GM12875 (cell line): ENCODE results near the gene MMEL1.

Source experiments
- H3K4me3 ChIP-seq: one replicate; pipeline ENCODE4 v1.5.1; 2011; ENCODE audit warnings: low read depth, low read length, control low read depth
- CTCF ChIP-seq: IDR thresholded peaks from 2 replicates; pipeline ENCODE4 v1.5.1; 2011; ENCODE audit warnings: low read depth, mild to moderate bottlenecking, control low read depth, inconsistent platforms, low read length, moderate library complexity, borderline replicate concordance; ENCODE audit not compliant: insufficient read depth

Gene MMEL1

DNA sequence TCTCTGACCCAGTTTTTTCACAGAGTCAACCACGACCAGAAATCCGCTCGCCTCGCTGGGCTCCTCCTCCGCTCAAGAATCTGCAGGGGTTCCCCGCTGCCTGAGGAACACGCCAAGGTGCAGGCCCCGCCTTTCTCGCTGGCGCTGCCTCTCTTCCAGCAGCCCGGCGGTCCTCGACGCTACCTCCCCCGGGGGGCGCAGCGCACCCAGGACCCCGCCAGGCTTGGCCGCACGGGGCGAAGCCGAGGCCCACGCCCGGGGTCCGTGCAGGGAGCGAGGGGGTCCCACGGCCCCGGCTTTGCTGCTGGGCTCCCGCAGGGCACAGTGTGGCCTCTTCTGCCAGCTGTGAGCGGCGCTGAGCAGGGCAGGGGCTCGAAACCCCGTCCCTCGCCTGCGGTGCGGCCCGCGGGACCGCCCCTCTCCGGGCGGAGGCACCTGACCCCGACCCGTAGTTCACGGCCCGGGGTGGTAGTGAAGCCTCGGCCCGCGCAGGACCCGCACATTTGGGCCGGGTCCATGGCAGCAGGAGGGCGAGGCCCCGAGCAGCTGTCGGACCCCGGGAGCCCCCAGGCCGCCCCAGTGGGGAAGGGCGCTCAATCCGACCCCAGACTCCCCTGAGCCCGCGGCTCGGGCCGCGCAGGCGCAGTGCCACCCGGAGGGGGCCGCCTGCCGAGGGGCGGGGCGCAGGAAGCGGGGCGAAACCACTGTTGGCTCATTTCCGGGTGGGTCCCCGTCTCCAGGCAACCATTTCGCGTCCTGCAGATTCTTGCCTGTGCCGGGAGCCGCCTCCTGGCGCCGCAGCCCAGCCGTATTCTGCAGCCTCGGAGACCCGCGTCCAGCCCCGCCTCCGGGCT, 10.0 kb upstream of the MMEL1 start:
- no peak for TF ChIP-seq CTCF
- H3K4me3 ChIP-seq, result peak overlapping the region; percentile 87

DNA sequence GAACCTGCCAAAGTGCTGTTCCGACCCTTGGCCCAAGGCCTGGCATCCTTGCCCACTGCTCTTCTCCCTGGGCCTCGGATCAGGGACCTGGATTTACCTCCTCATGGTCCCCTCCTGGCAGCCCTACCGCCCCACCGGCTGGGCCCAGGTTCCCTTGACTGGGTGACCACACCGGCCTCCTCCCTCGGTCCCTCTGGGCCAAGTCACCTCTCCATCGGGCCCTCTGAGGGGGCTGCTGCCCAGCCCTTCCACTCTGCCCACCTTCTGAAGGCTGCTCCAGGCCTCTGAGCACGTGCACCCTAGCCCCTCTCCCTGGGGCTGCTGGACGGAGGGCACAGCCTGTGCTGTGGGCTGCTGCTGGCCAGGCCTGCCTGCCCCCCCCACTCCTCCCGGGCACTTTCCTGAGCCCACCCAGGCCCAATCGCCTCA, 9.3 kb upstream of the MMEL1 start:
- H3K4me3 ChIP-seq, result peak overlapping the region; percentile 87
- TF ChIP-seq CTCF, result no peak

GRCh38 chr1:2641381-2642130, 8.7 kb upstream of the MMEL1 start:
- no peak overlapping the region for H3K4me3 ChIP-seq
- TF ChIP-seq CTCF, result no peak

DNA sequence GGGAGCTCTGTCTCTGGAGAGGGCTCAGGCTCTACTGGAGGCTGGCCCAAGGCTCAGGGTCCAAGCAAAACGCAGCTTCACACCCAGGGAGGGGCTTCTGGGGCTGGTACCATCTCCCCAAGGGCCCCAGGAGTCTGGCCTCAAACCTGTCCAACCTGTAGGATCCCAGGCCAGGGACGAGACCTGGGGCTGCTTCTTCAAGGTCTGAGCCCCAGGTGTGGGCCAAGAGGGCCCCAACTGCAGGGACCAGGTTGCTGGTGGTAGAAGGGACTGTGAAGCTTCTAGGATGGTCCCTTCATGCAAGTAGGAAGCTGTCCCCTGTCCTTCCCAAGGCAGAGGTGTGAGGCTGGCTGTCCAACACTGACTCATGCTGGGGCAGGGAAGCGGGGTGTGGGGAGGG, 7.8 kb upstream of the MMEL1 start:
- H3K4me3 ChIP-seq, result no peak overlapping the region
- no peak for TF ChIP-seq CTCF

DNA sequence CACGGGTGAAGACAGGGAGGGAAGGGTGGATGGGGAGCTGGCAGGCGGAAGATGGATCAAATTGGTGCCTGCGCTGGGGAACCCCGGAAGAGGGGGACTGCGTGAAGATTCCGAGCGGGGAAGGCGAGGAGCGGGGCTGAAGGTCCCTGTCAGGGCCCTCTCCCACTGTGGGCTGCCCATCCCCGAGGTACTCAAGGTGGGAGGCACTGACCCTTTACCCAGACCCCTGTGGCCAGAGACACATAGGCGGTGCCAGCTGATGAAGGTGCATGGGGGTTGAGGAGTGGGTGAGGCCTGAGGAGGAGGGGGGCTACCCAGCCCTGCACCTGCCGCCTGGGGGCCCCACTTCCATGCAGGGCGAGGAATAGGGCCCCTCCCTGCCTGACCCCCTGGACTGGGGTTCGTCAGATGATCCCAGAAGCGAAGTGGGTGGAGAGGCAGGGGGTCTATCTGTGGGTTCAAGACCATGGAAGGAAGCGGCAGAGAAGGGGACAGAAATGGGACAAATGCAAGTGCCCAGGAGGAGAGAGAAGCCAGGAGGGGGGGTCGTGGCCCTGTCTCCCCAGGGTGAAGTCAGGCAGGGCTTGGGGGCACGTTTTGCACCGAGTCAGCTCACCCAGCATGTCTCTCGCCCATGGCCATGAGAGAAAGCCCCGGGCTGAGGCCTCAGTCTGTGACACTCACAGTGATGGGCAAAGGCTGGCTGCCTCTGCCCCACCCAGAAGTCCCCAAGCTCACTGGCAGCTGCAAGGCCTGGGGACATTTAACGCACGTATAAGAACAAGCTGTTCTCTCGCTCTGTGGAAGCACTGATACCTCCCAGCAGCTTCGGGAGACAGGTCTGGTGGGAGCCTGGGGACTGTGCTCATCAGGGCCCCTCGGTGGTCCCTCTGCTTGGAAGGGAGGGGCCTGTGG, 7.0 kb upstream of the MMEL1 start:
- no peak overlapping the region for H3K4me3 ChIP-seq
- TF ChIP-seq CTCF, result no peak

- TF ChIP-seq CTCF, result no peak
- H3K4me3 ChIP-seq, result no peak overlapping the region
These were observed 6.4 kb upstream of the MMEL1 start for GRCh38 chr1:2639203-2639602.
